UCSD-AML1 (cell line): ENCODE measurements around the gene SNAPC2.

Experiments used
- DNase-seq: peaks from one replicate; lab custom pipeline; 2025; ENCODE audit not compliant: unreplicated experiment; lab: John Stamatoyannopoulos, UW

The SNAPC2 gene

GRCh38 chr19:7919610-7920518 lies at the start of gene SNAPC2:
Gene SNAPC2 (plus strand): TSS chr19:7920338. CDS start chr19:7920367, 29 bp downstream.
- peak; percentile 94 for DNase-seq

- peak; percentile 92 for DNase-seq
Observed at GRCh38 chr19:7870571-7871436, 49.3 kb upstream of the SNAPC2 start.

- DNase-seq, result peak; percentile 97
Observed at GRCh38 chr19:7871437-7872305, 48.5 kb upstream of the SNAPC2 start.

- DNase-seq, result no peak
Observed at GRCh38 chr19:7872306-7873204, 47.6 kb upstream of the SNAPC2 start.

- DNase-seq, result no peak
Observed at GRCh38 chr19:7873304-7874075, 46.6 kb upstream of the SNAPC2 start.

- peak; percentile 71 for DNase-seq
Observed at GRCh38 chr19:7874076-7874896, 45.9 kb upstream of the SNAPC2 start, which contains the start of gene PRR36. Gene PRR36 (minus strand): TSS chr19:7874390. CDS start chr19:7873689, 701 bp downstream.

- DNase-seq, result peak; percentile 35
Observed at GRCh38 chr19:7874897-7875273, 45.3 kb upstream of the SNAPC2 start.

- no peak for DNase-seq
Observed at GRCh38 chr19:7877249-7877836, 42.8 kb upstream of the SNAPC2 start.

GRCh38 chr19:7879111-7879807 lies 40.9 kb upstream of the SNAPC2 start:
- no peak for DNase-seq

GRCh38 chr19:7879836-7880235 lies 40.3 kb upstream of the SNAPC2 start:
- DNase-seq, result no peak

- DNase-seq, result no peak
Observed at GRCh38 chr19:7881910-7882309, 38.2 kb upstream of the SNAPC2 start.

- DNase-seq, result no peak
Observed at GRCh38 chr19:7883105-7883504, 37.0 kb upstream of the SNAPC2 start.

- no peak for DNase-seq
Observed at GRCh38 chr19:7883796-7884570, 36.2 kb upstream of the SNAPC2 start.

- DNase-seq, result no peak
Observed at GRCh38 chr19:7885818-7886217, 34.3 kb upstream of the SNAPC2 start.

GRCh38 chr19:7887408-7888144 lies 32.6 kb upstream of the SNAPC2 start:
- DNase-seq, result no peak
